ENCODE data around the gene TTC28. TPM values are rescaled to one million over a fixed set of nuclear protein-coding genes. Genes with fewer than 3 reads are reported as not detected.

The TTC28 gene
- total RNA-seq, 1 donor from 2014 or later = 16.4 TPM

- H3K4me3 ChIP-seq = peak overlapping the region; percentile 1
- no peaks in the 10 kb centered on the region for H3K9me3 ChIP-seq (replicated peaks)
- DNase-seq = no peak
- peak overlapping the region; percentile 22 for H3K27ac ChIP-seq (replicated peaks)
- TF ChIP-seq CTCF (IDR thresholded peaks at IDR 0.05; ENCODE audit: borderline replicate concordance) = no peak
- intact Hi-C loops (cut with micrococcal nuclease) = no loop called here
- no peaks in the 10 kb centered on the region for H3K36me3 ChIP-seq
- H3K4me1 ChIP-seq = peaks cover 73% of the 10 kb centered on the region
- H3K27me3 ChIP-seq (ENCODE audit: low read depth) = no peaks in the 10 kb centered on the region
These were observed 434.9 kb downstream of the TTC28 start for GRCh38 chr22:28244757-28245156.

GRCh38 chr22:28243539-28243938 is 436.1 kb downstream of the TTC28 start:
- no peak overlapping the region for H3K4me3 ChIP-seq
- no peak for DNase-seq
- H3K27me3 ChIP-seq (ENCODE audit: low read depth) = no peaks in the 10 kb centered on the region
- no peaks in the 10 kb centered on the region for H3K36me3 ChIP-seq
- TF ChIP-seq CTCF (IDR thresholded peaks at IDR 0.05; ENCODE audit: borderline replicate concordance) = no peak
- intact Hi-C loops (cut with micrococcal nuclease) = no loop called here
- no peaks in the 10 kb centered on the region for H3K9me3 ChIP-seq (replicated peaks)
- H3K4me1 ChIP-seq = peaks cover 60% of the 10 kb centered on the region
- H3K27ac ChIP-seq (replicated peaks) = no peak overlapping the region

GRCh38 chr22:28241656-28242290 is 437.9 kb downstream of the TTC28 start:
- Histone ChIP-seq H3K4me1 (peaks cover 55% of the 10 kb centered on the region), H3K9me3 (replicated peaks) (peaks cover 4% of the 10 kb centered on the region), H3K36me3 (no peaks in the 10 kb centered on the region), H3K4me3 (no peak overlapping the region), H3K27me3 (ENCODE audit: low read depth) (no peaks in the 10 kb centered on the region), H3K27ac (replicated peaks) (no peak overlapping the region)
- intact Hi-C loops (cut with micrococcal nuclease) = no loop called here
- DNase-seq = no peak
- no peak for TF ChIP-seq CTCF (IDR thresholded peaks at IDR 0.05; ENCODE audit: borderline replicate concordance)

- no peak overlapping the region for H3K27ac ChIP-seq (replicated peaks)
- no peaks in the 10 kb centered on the region for H3K36me3 ChIP-seq
- H3K27me3 ChIP-seq (ENCODE audit: low read depth) = no peaks in the 10 kb centered on the region
- TF ChIP-seq CTCF (IDR thresholded peaks at IDR 0.05; ENCODE audit: borderline replicate concordance) = no peak
- no peak for DNase-seq
- peaks cover 4% of the 10 kb centered on the region for H3K9me3 ChIP-seq (replicated peaks)
- intact Hi-C loops (cut with micrococcal nuclease) = no loop called here
- H3K4me3 ChIP-seq = no peak overlapping the region
- H3K4me1 ChIP-seq = peaks cover 44% of the 10 kb centered on the region
These were observed 439.7 kb downstream of the TTC28 start for GRCh38 chr22:28239941-28240340.

GRCh38 chr22:28237783-28238182 is 441.9 kb downstream of the TTC28 start:
- peaks cover 26% of the 10 kb centered on the region for H3K4me1 ChIP-seq
- H3K4me3 ChIP-seq = no peak overlapping the region
- no peaks in the 10 kb centered on the region for H3K36me3 ChIP-seq
- TF ChIP-seq CTCF (IDR thresholded peaks at IDR 0.05; ENCODE audit: borderline replicate concordance) = no peak
- H3K9me3 ChIP-seq (replicated peaks) = peaks cover 4% of the 10 kb centered on the region
- intact Hi-C loops (cut with micrococcal nuclease) = no loop called here
- DNase-seq = no peak
- H3K27me3 ChIP-seq (ENCODE audit: low read depth) = no peaks in the 10 kb centered on the region
- H3K27ac ChIP-seq (replicated peaks) = no peak overlapping the region

Data from left ventricle myocardium inferior (tissue), 1 donor.